GM23338 (cell line): ENCODE measurements around the gene ZNF22. TPM values are rescaled to one million over a fixed set of nuclear protein-coding genes. Genes with fewer than 3 reads are reported as not detected.

ENCODE experiments used
- ATAC-seq: fragments of 200-7000 bp; cut with Tn5 transposase; 3 replicates; pipeline ENCODE4 v1.9.1; 2020
- DNase-seq: peaks from one replicate; pipeline ENCODE4 v3.0.0-alpha.2; 2015; ENCODE audit warnings: low spot score
- H2AFZ ChIP-seq: fragments of 200-600 bp; sonication (generic); 2 replicates; pipeline ENCODE4 v1.8.0; 2016; ENCODE audit warnings: antibody characterized with exemption, mild to moderate bottlenecking, moderate library complexity
- H3F3A ChIP-seq: fragments of 200-600 bp; sonication (generic); replicated peaks from 2 replicates; pipeline ENCODE4 v1.8.0; 2017; ENCODE audit warnings: antibody characterized with exemption, mixed run types, low read depth
- H3K27ac ChIP-seq: fragments of 200-600 bp; sonication (generic); 2 replicates; pipeline ENCODE4 v1.6.1; 2016; ENCODE audit warnings: low read depth
- H3K27me3 ChIP-seq: fragments of 200-600 bp; sonication (generic); 2 replicates; pipeline ENCODE4 v1.8.0; 2016; ENCODE audit warnings: mild to moderate bottlenecking, mixed run types, moderate library complexity; ENCODE audit not compliant: insufficient read depth
- H3K36me3 ChIP-seq: fragments of 200-600 bp; sonication (generic); 2 replicates; pipeline ENCODE4 v1.8.0; 2016; ENCODE audit warnings: mild to moderate bottlenecking; ENCODE audit not compliant: insufficient read depth
- H3K4me1 ChIP-seq: fragments of 200-600 bp; sonication (generic); 2 replicates; pipeline ENCODE4 v1.8.0; 2016; ENCODE audit warnings: mild to moderate bottlenecking, moderate library complexity; ENCODE audit not compliant: insufficient read depth
- H3K4me2 ChIP-seq: fragments of 200-600 bp; sonication (generic); 2 replicates; pipeline ENCODE4 v1.7.1; 2017; ENCODE audit warnings: mixed run types
- H3K4me3 ChIP-seq: fragments of 200-600 bp; sonication (generic); 2 replicates; pipeline ENCODE4 v1.6.1; 2016; ENCODE audit warnings: mixed run types
- H3K79me2 ChIP-seq: fragments of 200-600 bp; sonication (generic); replicated peaks from 2 replicates; pipeline ENCODE4 v1.8.0; 2017; ENCODE audit warnings: mild to moderate bottlenecking; ENCODE audit not compliant: insufficient read depth
- H3K9me2 ChIP-seq: fragments of 200-600 bp; sonication (generic); 2 replicates; pipeline ENCODE4 v1.8.0; 2017; ENCODE audit not compliant: insufficient read depth
- H4K20me1 ChIP-seq: fragments of 200-600 bp; sonication (generic); replicated peaks from 2 replicates; pipeline ENCODE4 v1.8.0; 2017; ENCODE audit warnings: mild to moderate bottlenecking; ENCODE audit not compliant: insufficient read depth
- H3K27ac Mint-ChIP-seq: 2 replicates; pipeline ENCODE4 v1.8.0; 2020; ENCODE audit warnings: inconsistent platforms, mild to moderate bottlenecking, moderate library complexity, mixed read lengths
- H3K27me3 Mint-ChIP-seq: 3 replicates; pipeline ENCODE4 v1.8.0; 2022; ENCODE audit warnings: low read depth, mild to moderate bottlenecking, moderate library complexity, mixed read lengths, inconsistent platforms; ENCODE audit not compliant: insufficient read depth, poor library complexity
- H3K36me3 Mint-ChIP-seq: 3 replicates; pipeline ENCODE4 v1.8.0; 2021; ENCODE audit warnings: low read depth, mild to moderate bottlenecking, inconsistent platforms, moderate library complexity, mixed read lengths
- H3K4me1 Mint-ChIP-seq: 3 replicates; pipeline ENCODE4 v1.8.0; 2020; ENCODE audit warnings: mild to moderate bottlenecking, inconsistent platforms, mixed read lengths
- H3K4me3 Mint-ChIP-seq: 3 replicates; pipeline ENCODE4 v1.8.0; 2021; ENCODE audit warnings: moderate library complexity, mild to moderate bottlenecking, inconsistent platforms, mixed read lengths
- H3K9me3 Mint-ChIP-seq: 3 replicates; pipeline ENCODE4 v1.8.0; 2020; ENCODE audit warnings: moderate library complexity, mild to moderate bottlenecking, inconsistent platforms, mixed read lengths
- CREB1 ChIP-seq: fragments of 250-450 bp; sonication (Bioruptor Pico); IDR thresholded peaks from 2 replicates; pipeline ENCODE4 v1.5.0; 2020; ENCODE audit warnings: low read depth, mild to moderate bottlenecking, moderate library complexity
- EZH2 ChIP-seq: fragments of 200-600 bp; sonication (generic); IDR thresholded peaks from one replicate; pipeline ENCODE4 v1.8.0; 2017; ENCODE audit warnings: antibody characterized with exemption, mild to moderate bottlenecking, low read depth; ENCODE audit not compliant: unreplicated experiment
- EZH2phosphoT487 ChIP-seq: fragments of 200-600 bp; sonication (generic); IDR thresholded peaks from one replicate; pipeline ENCODE4 v1.8.1; 2018; ENCODE audit warnings: antibody characterized with exemption; ENCODE audit not compliant: unreplicated experiment
- JUNB ChIP-seq: IDR thresholded peaks from one replicate; pipeline ENCODE4 v1.6.1; 2016; ENCODE audit warnings: antibody characterized with exemption; ENCODE audit not compliant: unreplicated experiment
- NANOG ChIP-seq: IDR thresholded peaks from 2 replicates; pipeline ENCODE4 v1.6.1; 2016; ENCODE audit warnings: antibody characterized with exemption, borderline replicate concordance
- POLR2AphosphoS5 ChIP-seq: IDR thresholded peaks from 2 replicates; pipeline ENCODE4 v1.6.1; 2016; ENCODE audit warnings: antibody characterized with exemption, low read depth
- STAT1 ChIP-seq: IDR thresholded peaks from one replicate; pipeline ENCODE4 v1.6.1; 2016; ENCODE audit warnings: antibody characterized with exemption; ENCODE audit not compliant: unreplicated experiment
- ZNF114 ChIP-seq: fragments of 250-450 bp; sonication (Bioruptor Pico); IDR thresholded peaks from 2 replicates; pipeline ENCODE4 v1.5.0; 2020; ENCODE audit warnings: mild to moderate bottlenecking, moderate library complexity
- ZNF331 ChIP-seq: fragments of 250-450 bp; sonication (Bioruptor Pico); IDR thresholded peaks from 2 replicates; pipeline ENCODE4 v1.5.0; 2020; ENCODE audit warnings: low read depth, mild to moderate bottlenecking, moderate library complexity
- polyA plus RNA-seq: library from polyadenylated mRNA; unstranded; fragments of >200 nt; fragmentation: Nextera tagmentation; extraction: Ambion mirVana; gene quantifications from 2 replicates; pipeline ENCODE4 v1.2.1, GENCODE V29; 2016
- total RNA-seq: library from RNA; depleted of rRNA; stranded (reverse); fragments of >200 nt; shearing (Covaris generic); gene quantifications from 2 replicates; pipeline ENCODE4 v1.2.3, GENCODE V29; 2014
- TF ChIP-seq, protein P1 (sequence below), 2 experiments: fragments of 200-600 bp in 1 of 2; sonication (generic) in 1 of 2; conservative IDR thresholded peaks; 2 replicates each; pipeline versions ENCODE4 v1.5.1 to v1.6.1; 2016 to 2017; ENCODE audit warnings: antibody characterized with exemption in 2 of 2, low read depth in 2 of 2, mild to moderate bottlenecking in 2 of 2, moderate library complexity in 1 of 2
- TF ChIP-seq, protein P2 (sequence below): IDR thresholded peaks from one replicate; pipeline ENCODE4 v1.6.1; 2018; ENCODE audit warnings: antibody characterized with exemption; ENCODE audit not compliant: unreplicated experiment
- TF ChIP-seq, protein P3 (sequence below): IDR thresholded peaks from 2 replicates; pipeline ENCODE4 v1.6.1; 2016; ENCODE audit warnings: antibody characterized with exemption
- TF ChIP-seq, protein P4 (sequence below): fragments of 250-450 bp; sonication (Bioruptor Pico); IDR thresholded peaks from 2 replicates; pipeline ENCODE4 v1.5.0; 2020; ENCODE audit warnings: mild to moderate bottlenecking, moderate library complexity

Gene ZNF22
- total and polyA plus RNA-seq, 2 experiments from 2014 or later: 40.5 to 81.8 TPM

DNA sequence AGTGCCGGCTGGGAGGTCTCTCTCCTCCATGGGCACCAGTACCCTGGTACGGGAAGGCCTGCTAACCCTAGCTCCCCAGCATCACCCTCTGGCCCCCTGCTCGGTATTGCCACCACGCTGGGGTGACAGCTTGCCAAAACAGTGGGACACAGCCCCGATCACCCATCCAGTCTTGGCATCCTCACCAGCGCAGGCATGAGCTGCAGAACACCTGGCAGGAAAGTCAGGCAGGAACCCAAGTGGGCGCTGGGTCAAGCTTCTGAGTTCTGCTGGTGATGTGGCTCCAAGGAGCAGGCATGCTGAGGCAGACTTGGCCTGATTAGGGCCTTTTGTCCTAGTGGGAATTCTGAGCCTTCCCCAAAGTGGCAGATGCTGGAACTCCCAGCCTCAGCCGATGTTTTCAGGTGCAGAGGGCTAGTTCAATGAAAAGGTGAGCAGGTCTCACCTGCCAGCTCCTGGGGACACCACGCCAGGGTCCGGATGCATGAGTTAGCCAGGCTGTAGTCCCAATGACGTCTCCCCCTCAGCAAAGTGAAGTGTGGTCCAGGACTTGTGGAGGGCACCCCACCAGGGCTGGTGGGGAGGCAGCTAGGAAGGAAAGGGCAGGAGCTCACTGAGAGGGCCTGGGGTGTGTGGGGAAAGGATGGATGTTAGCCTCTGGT is 8.5 kb upstream of the ZNF22 start:
- Histone ChIP-seq H3K4me3 (no peak overlapping the region), H3K79me2 (no peaks in the 10 kb centered on the region), H4K20me1 (no peaks in the 10 kb centered on the region; the same call in 1 of the 2 replicates), H3F3A (0 out of 2 replicates have a peak, but pooled peaks cover 7% of the 10 kb centered on the region), H2AFZ (no peak overlapping the region), H3K9me2 (no peaks in the 10 kb centered on the region), H3K27me3 (no peaks in the 10 kb centered on the region), H3K4me2 (no peak overlapping the region), H3K4me1 (peaks cover 37% of the 10 kb centered on the region), H3K36me3 (no peaks in the 10 kb centered on the region), H3K27ac (no peak overlapping the region)
- ATAC-seq: no peak
- H3K9me3 Mint-ChIP-seq: no peaks in the 10 kb centered on the region
- H3K27ac Mint-ChIP-seq: no peak overlapping the region
- TF ChIP-seq ZNF114 (no peak), POLR2AphosphoS5 (no peak), NANOG (no peak), STAT1 (no peak), EZH2 (no peak), CREB1 (CRISPR knock-in tag) (no peak), JUNB (no peak), ZNF331 (CRISPR knock-in tag) (no peak), EZH2phosphoT487 (no peak)
- TF ChIP-seq, protein P1, sequence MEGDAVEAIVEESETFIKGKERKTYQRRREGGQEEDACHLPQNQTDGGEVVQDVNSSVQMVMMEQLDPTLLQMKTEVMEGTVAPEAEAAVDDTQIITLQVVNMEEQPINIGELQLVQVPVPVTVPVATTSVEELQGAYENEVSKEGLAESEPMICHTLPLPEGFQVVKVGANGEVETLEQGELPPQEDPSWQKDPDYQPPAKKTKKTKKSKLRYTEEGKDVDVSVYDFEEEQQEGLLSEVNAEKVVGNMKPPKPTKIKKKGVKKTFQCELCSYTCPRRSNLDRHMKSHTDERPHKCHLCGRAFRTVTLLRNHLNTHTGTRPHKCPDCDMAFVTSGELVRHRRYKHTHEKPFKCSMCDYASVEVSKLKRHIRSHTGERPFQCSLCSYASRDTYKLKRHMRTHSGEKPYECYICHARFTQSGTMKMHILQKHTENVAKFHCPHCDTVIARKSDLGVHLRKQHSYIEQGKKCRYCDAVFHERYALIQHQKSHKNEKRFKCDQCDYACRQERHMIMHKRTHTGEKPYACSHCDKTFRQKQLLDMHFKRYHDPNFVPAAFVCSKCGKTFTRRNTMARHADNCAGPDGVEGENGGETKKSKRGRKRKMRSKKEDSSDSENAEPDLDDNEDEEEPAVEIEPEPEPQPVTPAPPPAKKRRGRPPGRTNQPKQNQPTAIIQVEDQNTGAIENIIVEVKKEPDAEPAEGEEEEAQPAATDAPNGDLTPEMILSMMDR (conservative IDR thresholded peaks at IDR 0.05; ENCODE audit: low read depth in 2 of 2): no peak
- TF ChIP-seq, protein P2, sequence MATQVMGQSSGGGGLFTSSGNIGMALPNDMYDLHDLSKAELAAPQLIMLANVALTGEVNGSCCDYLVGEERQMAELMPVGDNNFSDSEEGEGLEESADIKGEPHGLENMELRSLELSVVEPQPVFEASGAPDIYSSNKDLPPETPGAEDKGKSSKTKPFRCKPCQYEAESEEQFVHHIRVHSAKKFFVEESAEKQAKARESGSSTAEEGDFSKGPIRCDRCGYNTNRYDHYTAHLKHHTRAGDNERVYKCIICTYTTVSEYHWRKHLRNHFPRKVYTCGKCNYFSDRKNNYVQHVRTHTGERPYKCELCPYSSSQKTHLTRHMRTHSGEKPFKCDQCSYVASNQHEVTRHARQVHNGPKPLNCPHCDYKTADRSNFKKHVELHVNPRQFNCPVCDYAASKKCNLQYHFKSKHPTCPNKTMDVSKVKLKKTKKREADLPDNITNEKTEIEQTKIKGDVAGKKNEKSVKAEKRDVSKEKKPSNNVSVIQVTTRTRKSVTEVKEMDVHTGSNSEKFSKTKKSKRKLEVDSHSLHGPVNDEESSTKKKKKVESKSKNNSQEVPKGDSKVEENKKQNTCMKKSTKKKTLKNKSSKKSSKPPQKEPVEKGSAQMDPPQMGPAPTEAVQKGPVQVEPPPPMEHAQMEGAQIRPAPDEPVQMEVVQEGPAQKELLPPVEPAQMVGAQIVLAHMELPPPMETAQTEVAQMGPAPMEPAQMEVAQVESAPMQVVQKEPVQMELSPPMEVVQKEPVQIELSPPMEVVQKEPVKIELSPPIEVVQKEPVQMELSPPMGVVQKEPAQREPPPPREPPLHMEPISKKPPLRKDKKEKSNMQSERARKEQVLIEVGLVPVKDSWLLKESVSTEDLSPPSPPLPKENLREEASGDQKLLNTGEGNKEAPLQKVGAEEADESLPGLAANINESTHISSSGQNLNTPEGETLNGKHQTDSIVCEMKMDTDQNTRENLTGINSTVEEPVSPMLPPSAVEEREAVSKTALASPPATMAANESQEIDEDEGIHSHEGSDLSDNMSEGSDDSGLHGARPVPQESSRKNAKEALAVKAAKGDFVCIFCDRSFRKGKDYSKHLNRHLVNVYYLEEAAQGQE: no peak
- TF ChIP-seq, protein P3, sequence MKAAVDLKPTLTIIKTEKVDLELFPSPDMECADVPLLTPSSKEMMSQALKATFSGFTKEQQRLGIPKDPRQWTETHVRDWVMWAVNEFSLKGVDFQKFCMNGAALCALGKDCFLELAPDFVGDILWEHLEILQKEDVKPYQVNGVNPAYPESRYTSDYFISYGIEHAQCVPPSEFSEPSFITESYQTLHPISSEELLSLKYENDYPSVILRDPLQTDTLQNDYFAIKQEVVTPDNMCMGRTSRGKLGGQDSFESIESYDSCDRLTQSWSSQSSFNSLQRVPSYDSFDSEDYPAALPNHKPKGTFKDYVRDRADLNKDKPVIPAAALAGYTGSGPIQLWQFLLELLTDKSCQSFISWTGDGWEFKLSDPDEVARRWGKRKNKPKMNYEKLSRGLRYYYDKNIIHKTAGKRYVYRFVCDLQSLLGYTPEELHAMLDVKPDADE: no peak
- TF ChIP-seq, protein P4, sequence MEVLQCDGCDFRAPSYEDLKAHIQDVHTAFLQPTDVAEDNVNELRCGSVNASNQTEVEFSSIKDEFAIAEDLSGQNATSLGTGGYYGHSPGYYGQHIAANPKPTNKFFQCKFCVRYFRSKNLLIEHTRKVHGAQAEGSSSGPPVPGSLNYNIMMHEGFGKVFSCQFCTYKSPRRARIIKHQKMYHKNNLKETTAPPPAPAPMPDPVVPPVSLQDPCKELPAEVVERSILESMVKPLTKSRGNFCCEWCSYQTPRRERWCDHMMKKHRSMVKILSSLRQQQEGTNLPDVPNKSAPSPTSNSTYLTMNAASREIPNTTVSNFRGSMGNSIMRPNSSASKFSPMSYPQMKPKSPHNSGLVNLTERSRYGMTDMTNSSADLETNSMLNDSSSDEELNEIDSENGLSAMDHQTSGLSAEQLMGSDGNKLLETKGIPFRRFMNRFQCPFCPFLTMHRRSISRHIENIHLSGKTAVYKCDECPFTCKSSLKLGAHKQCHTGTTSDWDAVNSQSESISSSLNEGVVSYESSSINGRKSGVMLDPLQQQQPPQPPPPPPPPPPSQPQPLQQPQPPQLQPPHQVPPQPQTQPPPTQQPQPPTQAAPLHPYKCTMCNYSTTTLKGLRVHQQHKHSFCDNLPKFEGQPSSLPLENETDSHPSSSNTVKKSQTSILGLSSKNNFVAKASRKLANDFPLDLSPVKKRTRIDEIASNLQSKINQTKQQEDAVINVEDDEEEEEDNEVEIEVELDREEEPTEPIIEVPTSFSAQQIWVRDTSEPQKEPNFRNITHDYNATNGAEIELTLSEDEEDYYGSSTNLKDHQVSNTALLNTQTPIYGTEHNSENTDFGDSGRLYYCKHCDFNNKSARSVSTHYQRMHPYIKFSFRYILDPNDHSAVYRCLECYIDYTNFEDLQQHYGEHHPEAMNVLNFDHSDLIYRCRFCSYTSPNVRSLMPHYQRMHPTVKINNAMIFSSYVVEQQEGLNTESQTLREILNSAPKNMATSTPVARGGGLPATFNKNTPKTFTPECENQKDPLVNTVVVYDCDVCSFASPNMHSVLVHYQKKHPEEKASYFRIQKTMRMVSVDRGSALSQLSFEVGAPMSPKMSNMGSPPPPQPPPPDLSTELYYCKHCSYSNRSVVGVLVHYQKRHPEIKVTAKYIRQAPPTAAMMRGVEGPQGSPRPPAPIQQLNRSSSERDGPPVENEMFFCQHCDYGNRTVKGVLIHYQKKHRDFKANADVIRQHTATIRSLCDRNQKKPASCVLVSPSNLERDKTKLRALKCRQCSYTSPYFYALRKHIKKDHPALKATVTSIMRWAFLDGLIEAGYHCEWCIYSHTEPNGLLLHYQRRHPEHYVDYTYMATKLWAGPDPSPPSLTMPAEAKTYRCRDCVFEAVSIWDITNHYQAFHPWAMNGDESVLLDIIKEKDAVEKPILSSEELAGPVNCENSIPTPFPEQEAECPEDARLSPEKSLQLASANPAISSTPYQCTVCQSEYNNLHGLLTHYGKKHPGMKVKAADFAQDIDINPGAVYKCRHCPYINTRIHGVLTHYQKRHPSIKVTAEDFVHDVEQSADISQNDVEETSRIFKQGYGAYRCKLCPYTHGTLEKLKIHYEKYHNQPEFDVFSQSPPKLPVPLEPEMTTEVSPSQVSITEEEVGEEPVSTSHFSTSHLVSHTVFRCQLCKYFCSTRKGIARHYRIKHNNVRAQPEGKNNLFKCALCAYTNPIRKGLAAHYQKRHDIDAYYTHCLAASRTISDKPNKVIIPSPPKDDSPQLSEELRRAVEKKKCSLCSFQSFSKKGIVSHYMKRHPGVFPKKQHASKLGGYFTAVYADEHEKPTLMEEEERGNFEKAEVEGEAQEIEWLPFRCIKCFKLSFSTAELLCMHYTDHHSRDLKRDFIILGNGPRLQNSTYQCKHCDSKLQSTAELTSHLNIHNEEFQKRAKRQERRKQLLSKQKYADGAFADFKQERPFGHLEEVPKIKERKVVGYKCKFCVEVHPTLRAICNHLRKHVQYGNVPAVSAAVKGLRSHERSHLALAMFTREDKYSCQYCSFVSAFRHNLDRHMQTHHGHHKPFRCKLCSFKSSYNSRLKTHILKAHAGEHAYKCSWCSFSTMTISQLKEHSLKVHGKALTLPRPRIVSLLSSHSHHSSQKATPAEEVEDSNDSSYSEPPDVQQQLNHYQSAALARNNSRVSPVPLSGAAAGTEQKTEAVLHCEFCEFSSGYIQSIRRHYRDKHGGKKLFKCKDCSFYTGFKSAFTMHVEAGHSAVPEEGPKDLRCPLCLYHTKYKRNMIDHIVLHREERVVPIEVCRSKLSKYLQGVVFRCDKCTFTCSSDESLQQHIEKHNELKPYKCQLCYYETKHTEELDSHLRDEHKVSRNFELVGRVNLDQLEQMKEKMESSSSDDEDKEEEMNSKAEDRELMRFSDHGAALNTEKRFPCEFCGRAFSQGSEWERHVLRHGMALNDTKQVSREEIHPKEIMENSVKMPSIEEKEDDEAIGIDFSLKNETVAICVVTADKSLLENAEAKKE (CRISPR knock-in tag): no peak
- no peak overlapping the region for H3K4me3 Mint-ChIP-seq
- DNase-seq: no peak
- H3K27me3 Mint-ChIP-seq: peaks cover 13% of the 10 kb centered on the region
- H3K36me3 Mint-ChIP-seq: peaks cover 15% of the 10 kb centered on the region
- peaks cover 60% of the 10 kb centered on the region for H3K4me1 Mint-ChIP-seq
